Activated CD8-positive, alpha-beta T cell treated with anti-CD3 and anti-CD28 coated beads for 36 hours (primary cell): ENCODE measurements around the gene MED31. TPM values are rescaled to one million over a fixed set of nuclear protein-coding genes. Genes with fewer than 3 reads are reported as not detected.
"Not testable (repeated sequence)": the region's sequence is repeated elsewhere in the genome, so short reads cannot be mapped to it uniquely, and the experiment has no call there.

Source experiments
- ATAC-seq: fragments of 200-7000 bp; cut with Tn5 transposase; one replicate; pipeline ENCODE4 v1.10.0; 2021; ENCODE audit warnings: mild to moderate bottlenecking, moderate library complexity
- CTCF ChIA-PET: fragments of 350-600 bp; sonication (Branson Sonifier 250); formaldehyde crosslinking; loops from one replicate; lab custom pipeline; 2021; ENCODE audit warnings: antibody characterized with exemption; lab: Charles Lee
- POLR2A ChIA-PET: fragments of 350-600 bp; sonication (Branson Sonifier 250); formaldehyde crosslinking; loops from one replicate; lab custom pipeline; 2021; ENCODE audit warnings: antibody characterized with exemption; lab: Charles Lee
- DNase-seq: peaks from one replicate; pipeline ENCODE4 v3.0.0-alpha.2; 2020
- H3K27ac Mint-ChIP-seq: one replicate; pipeline ENCODE4 v1.8.0; 2021; ENCODE audit warnings: mild to moderate bottlenecking, mixed read lengths
- H3K27me3 Mint-ChIP-seq: one replicate; pipeline ENCODE4 v1.8.0; 2021; ENCODE audit warnings: mixed read lengths
- H3K36me3 Mint-ChIP-seq: one replicate; pipeline ENCODE4 v1.8.0; 2021; ENCODE audit warnings: low read depth, mixed read lengths
- H3K4me1 Mint-ChIP-seq: one replicate; pipeline ENCODE4 v1.8.0; 2021; ENCODE audit warnings: low read depth, mixed read lengths
- H3K4me3 Mint-ChIP-seq: one replicate; pipeline ENCODE4 v1.8.0; 2021; ENCODE audit warnings: mild to moderate bottlenecking, moderate library complexity, mixed read lengths
- H3K9me3 Mint-ChIP-seq: one replicate; pipeline ENCODE4 v1.8.0; 2021; ENCODE audit warnings: mixed read lengths
- intact Hi-C: fragments of 100-400 bp; cut with micrococcal nuclease; formaldehyde crosslinking; loops from one replicate; pipeline ENCODE4 v1.10.0; 2022
- microRNA-seq: library from miRNA; unstranded; fragments of <30 nt; microRNA quantifications from one replicate; pipeline ENCODE4 v1.2.0, GENCODE V29; 2022; ENCODE audit warnings: borderline microRNAs expressed, borderline replicate concordance
- total RNA-seq, 2 experiments: library from RNA; stranded (reverse); gene quantifications; one replicate each; pipeline ENCODE4 v1.2.3, GENCODE V29; 2021
- TF ChIP-seq, protein P1 (sequence below): fragments of 200-600 bp; IDR thresholded peaks from one replicate; pipeline ENCODE4 v1.8.0; 2022; ENCODE audit warnings: antibody characterized with exemption, mild to moderate bottlenecking

Gene MED31
- total RNA-seq, 2 experiments from 2014 or later, result 21.0 to 24.4 TPM

DNA sequence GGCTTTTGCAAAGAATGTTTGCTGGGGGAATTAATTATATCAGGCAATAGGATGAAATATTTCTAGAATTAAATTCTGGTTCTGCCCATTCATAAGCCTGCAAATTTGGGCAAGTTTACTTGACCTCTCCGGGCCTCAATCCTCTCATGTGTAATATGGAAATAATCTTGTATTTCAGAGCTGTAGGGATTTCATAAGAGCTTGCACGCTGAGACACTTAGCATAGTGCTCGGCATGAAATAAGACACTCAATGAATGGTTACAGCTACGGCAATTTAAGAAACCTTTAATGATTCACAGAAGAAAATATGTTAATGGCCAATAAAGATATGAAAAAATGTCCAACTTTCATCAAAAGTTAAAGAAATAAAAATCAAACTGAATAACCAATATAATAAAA, 54.5 kb downstream of the MED31 start:
- ChIA-PET CTCF (interaction anchor here (1.1 kb wide), 1 partner anchor 124 kb away, joined by 3 read pairs; no protein-coding TSS in a partner anchor), POLR2A (no interaction called here)
- Mint-ChIP-seq H3K27me3 (no peaks in the 10 kb centered on the region), H3K4me1 (peaks cover 1% of the 10 kb centered on the region), H3K36me3 (peaks cover 43% of the 10 kb centered on the region), H3K27ac (no peak overlapping the region), H3K4me3 (no peak overlapping the region), H3K9me3 (no peaks in the 10 kb centered on the region)
- DNase-seq (no peak), ATAC-seq (no peak)
- TF ChIP-seq, protein P1, sequence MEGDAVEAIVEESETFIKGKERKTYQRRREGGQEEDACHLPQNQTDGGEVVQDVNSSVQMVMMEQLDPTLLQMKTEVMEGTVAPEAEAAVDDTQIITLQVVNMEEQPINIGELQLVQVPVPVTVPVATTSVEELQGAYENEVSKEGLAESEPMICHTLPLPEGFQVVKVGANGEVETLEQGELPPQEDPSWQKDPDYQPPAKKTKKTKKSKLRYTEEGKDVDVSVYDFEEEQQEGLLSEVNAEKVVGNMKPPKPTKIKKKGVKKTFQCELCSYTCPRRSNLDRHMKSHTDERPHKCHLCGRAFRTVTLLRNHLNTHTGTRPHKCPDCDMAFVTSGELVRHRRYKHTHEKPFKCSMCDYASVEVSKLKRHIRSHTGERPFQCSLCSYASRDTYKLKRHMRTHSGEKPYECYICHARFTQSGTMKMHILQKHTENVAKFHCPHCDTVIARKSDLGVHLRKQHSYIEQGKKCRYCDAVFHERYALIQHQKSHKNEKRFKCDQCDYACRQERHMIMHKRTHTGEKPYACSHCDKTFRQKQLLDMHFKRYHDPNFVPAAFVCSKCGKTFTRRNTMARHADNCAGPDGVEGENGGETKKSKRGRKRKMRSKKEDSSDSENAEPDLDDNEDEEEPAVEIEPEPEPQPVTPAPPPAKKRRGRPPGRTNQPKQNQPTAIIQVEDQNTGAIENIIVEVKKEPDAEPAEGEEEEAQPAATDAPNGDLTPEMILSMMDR, result no peak
- intact Hi-C loops, result no loop called here

DNA sequence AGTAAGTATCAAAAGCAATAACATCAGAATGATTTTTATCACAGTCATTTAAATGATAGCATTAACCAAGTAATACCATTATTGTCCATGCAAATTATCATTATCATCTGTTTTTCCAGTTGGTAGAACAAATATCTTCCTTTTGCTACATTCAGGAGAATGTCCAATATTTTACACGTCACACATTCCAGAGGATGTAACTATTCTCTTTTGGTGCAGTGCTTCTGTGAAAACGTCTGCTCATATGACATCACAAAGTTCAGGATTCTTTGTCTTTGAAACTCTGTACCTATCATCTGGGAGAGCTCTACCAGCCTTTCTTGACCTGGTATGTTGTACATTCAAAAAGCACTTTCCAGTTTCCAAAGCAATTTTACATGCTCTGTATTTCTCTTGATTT, 54.9 kb downstream of the MED31 start:
- Mint-ChIP-seq H3K27ac (no peak overlapping the region), H3K36me3 (peaks cover 45% of the 10 kb centered on the region), H3K4me3 (no peak overlapping the region), H3K27me3 (no peaks in the 10 kb centered on the region), H3K9me3 (no peaks in the 10 kb centered on the region), H3K4me1 (peaks cover 5% of the 10 kb centered on the region)
- TF ChIP-seq, protein P1, result no peak
- ChIA-PET CTCF (no interaction called here), POLR2A (no interaction called here)
- ATAC-seq, result no peak
- DNase-seq, result no peak
- intact Hi-C loops, result no loop called here

DNA sequence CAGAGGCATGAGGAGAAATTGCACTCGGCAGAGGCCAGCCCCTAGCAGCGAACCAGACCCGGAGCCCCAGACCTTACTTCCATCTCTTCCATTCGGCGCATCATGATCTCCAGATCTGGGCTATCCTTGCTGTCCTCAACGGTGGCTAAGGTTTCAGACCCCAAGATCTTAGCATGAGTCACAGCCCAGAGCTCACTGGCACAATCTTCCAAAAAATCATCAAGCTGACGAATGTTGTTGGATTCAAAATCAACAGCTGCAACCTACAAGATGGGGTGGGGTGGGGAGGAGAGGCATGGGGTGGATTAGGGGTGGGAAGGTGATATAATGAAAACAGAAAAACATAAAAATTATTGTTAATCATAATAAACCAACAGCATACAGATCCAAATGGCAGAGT, 55.3 kb downstream of the MED31 start:
- Mint-ChIP-seq H3K4me1 (peaks cover 5% of the 10 kb centered on the region), H3K4me3 (no peak overlapping the region), H3K27ac (no peak overlapping the region), H3K9me3 (no peaks in the 10 kb centered on the region), H3K36me3 (peaks cover 45% of the 10 kb centered on the region), H3K27me3 (no peaks in the 10 kb centered on the region)
- intact Hi-C loops, result no loop called here
- POLR2A ChIA-PET, result no interaction called here
- TF ChIP-seq, protein P1, result no peak
- CTCF ChIA-PET, result no interaction called here
- DNase-seq (no peak), ATAC-seq (no peak)

DNA sequence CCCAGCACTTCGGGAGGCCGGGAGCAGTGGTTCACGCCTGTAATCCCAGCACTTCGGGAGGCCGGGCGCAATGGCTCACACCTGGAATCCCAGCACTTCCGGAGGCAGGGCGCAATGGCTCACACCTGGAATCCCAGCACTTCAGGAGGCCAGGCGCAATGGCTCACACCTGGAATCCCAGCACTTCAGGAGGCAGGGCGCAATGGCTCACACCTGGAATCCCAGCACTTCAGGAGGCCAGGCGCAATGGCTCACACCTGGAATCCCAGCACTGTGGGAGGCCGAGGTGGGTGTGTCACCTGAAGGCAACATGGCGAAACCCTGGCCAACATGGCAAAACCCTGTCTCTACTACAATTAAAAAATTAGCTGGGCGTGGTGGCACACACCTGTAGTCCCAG, 58.0 kb downstream of the MED31 start:
- intact Hi-C loops, H3K4me3 Mint-ChIP-seq, ATAC-seq, H3K4me1 Mint-ChIP-seq, POLR2A ChIA-PET, H3K27ac Mint-ChIP-seq, H3K9me3 Mint-ChIP-seq, H3K27me3 Mint-ChIP-seq, CTCF ChIA-PET, DNase-seq: not testable (repeated sequence)
- peaks cover 49% of the 10 kb centered on the region for H3K36me3 Mint-ChIP-seq

Small RNAs within 50 kb of the gene (microRNA-seq; reads per million reads assigned to microRNA genes)
- gene MIR4520-1, result not detected
- not detected for gene MIR4520-2

Other genes with a start within 250 kb of the MED31 start
- not detected for gene AIPL1, start 216.5 kb downstream of the MED31 start, total RNA-seq
- gene PIMREG, start 207.2 kb downstream of the MED31 start, total RNA-seq, result 1 to 10 TPM; 3.7 to 4.6 TPM
- gene PITPNM3, start 95.0 kb downstream of the MED31 start, total RNA-seq, result under 1 TPM; 0.87 to 0.92 TPM
- 10 to 100 TPM; 16.5 to 17.3 TPM for gene KIAA0753, start 10.9 kb downstream of the MED31 start, total RNA-seq
- 100 to 1,000 TPM in 1 of 2 experiments, 10 to 100 TPM in 1; 100.0 to 103 TPM for gene TXNDC17, start 10.5 kb downstream of the MED31 start, total RNA-seq
- gene C17orf100, start 157 bp upstream of the MED31 start, total RNA-seq, result 1 to 10 TPM; 1.1 to 1.6 TPM
- gene SLC13A5, start 61.8 kb upstream of the MED31 start, total RNA-seq, result not detected
- gene XAF1, start 104.4 kb upstream of the MED31 start, total RNA-seq, result 10 to 100 TPM; 15.2 to 18.4 TPM
- not detected for gene FBXO39, start 124.6 kb upstream of the MED31 start, total RNA-seq
- gene TEKT1, start 180.1 kb upstream of the MED31 start, total RNA-seq, result not detected